ENCODE measurements around the gene BANF1. TPM values are rescaled to one million over a fixed set of nuclear protein-coding genes. Genes with fewer than 3 reads are reported as not detected.

Gene BANF1
- total RNA-seq, 1 donor from 2014 or later = 163 TPM

GRCh38 chr11:66015936-66016792 is 13.9 kb downstream of the BANF1 start:
- H3K9me3 Mint-ChIP-seq (ENCODE audit: unreplicated experiment) = no peaks in the 10 kb centered on the region
- no peaks in the 10 kb centered on the region for H3K4me1 Mint-ChIP-seq (ENCODE audit: unreplicated experiment)
- H3K36me3 Mint-ChIP-seq (ENCODE audit: low read depth, unreplicated experiment) = peaks cover 4% of the 10 kb centered on the region
- H3K27ac Mint-ChIP-seq (ENCODE audit: unreplicated experiment) = no peak overlapping the region
- H3K27me3 Mint-ChIP-seq (ENCODE audit: unreplicated experiment) = peaks cover 8% of the 10 kb centered on the region
- TF ChIP-seq CTCF (IDR thresholded peaks at IDR 0.05; ENCODE audit: unreplicated experiment) = no peak
- no peak for DNase-seq (ENCODE audit: low spot score)
- no peak overlapping the region for H3K4me3 Mint-ChIP-seq (ENCODE audit: unreplicated experiment)

- H3K27me3 Mint-ChIP-seq (ENCODE audit: unreplicated experiment) = peaks cover 8% of the 10 kb centered on the region
- DNase-seq (ENCODE audit: low spot score) = no peak
Observed at GRCh38 chr11:66016793-66017177, 14.5 kb downstream of the BANF1 start.

GRCh38 chr11:66017321-66017720 is 15.0 kb downstream of the BANF1 start:
- no peak for DNase-seq (ENCODE audit: low spot score)
- TF ChIP-seq CTCF (IDR thresholded peaks at IDR 0.05; ENCODE audit: unreplicated experiment) = no peak
- no peaks in the 10 kb centered on the region for H3K4me1 Mint-ChIP-seq (ENCODE audit: unreplicated experiment)
- H3K4me3 Mint-ChIP-seq (ENCODE audit: unreplicated experiment) = no peak overlapping the region
- H3K27ac Mint-ChIP-seq (ENCODE audit: unreplicated experiment) = no peak overlapping the region
- no peaks in the 10 kb centered on the region for H3K9me3 Mint-ChIP-seq (ENCODE audit: unreplicated experiment)
- peaks cover 8% of the 10 kb centered on the region for H3K27me3 Mint-ChIP-seq (ENCODE audit: unreplicated experiment)
- H3K36me3 Mint-ChIP-seq (ENCODE audit: low read depth, unreplicated experiment) = peaks cover 4% of the 10 kb centered on the region

More at GRCh38 chr11:66016793-66017177, 14.5 kb downstream of the BANF1 start:
- Mint-ChIP-seq H3K9me3 (ENCODE audit: unreplicated experiment) (no peaks in the 10 kb centered on the region), H3K4me1 (ENCODE audit: unreplicated experiment) (no peaks in the 10 kb centered on the region), H3K4me3 (ENCODE audit: unreplicated experiment) (no peak overlapping the region), H3K27ac (ENCODE audit: unreplicated experiment) (no peak overlapping the region), H3K36me3 (ENCODE audit: low read depth, unreplicated experiment) (peaks cover 4% of the 10 kb centered on the region)
- no peak for TF ChIP-seq CTCF (IDR thresholded peaks at IDR 0.05; ENCODE audit: unreplicated experiment)

GRCh38 chr11:66020212-66020611 is 17.9 kb downstream of the BANF1 start:
- Mint-ChIP-seq H3K36me3 (ENCODE audit: low read depth, unreplicated experiment) (no peaks in the 10 kb centered on the region), H3K27me3 (ENCODE audit: unreplicated experiment) (peaks cover 13% of the 10 kb centered on the region), H3K27ac (ENCODE audit: unreplicated experiment) (no peak overlapping the region), H3K4me1 (ENCODE audit: unreplicated experiment) (peaks cover 2% of the 10 kb centered on the region), H3K4me3 (ENCODE audit: unreplicated experiment) (no peak overlapping the region), H3K9me3 (ENCODE audit: unreplicated experiment) (no peaks in the 10 kb centered on the region)
- no peak for TF ChIP-seq CTCF (IDR thresholded peaks at IDR 0.05; ENCODE audit: unreplicated experiment)
- no peak for DNase-seq (ENCODE audit: low spot score)

- Mint-ChIP-seq H3K36me3 (ENCODE audit: low read depth, unreplicated experiment) (no peaks in the 10 kb centered on the region), H3K4me1 (ENCODE audit: unreplicated experiment) (peaks cover 2% of the 10 kb centered on the region), H3K27ac (ENCODE audit: unreplicated experiment) (no peak overlapping the region), H3K4me3 (ENCODE audit: unreplicated experiment) (no peak overlapping the region), H3K27me3 (ENCODE audit: unreplicated experiment) (peaks cover 14% of the 10 kb centered on the region), H3K9me3 (ENCODE audit: unreplicated experiment) (no peaks in the 10 kb centered on the region)
- TF ChIP-seq CTCF (IDR thresholded peaks at IDR 0.05; ENCODE audit: unreplicated experiment) = no peak
- DNase-seq (ENCODE audit: low spot score) = no peak
Observed at GRCh38 chr11:66020618-66021357, 18.5 kb downstream of the BANF1 start.
